Vagina (tissue), 2 donors: ENCODE measurements around the gene KAT2B.

ENCODE experiments used
- CTCF ChIP-seq, 3 experiments: fragments of 450-650 bp in 2 of 3; fragments of 200-600 bp in 1 of 3; sonication (generic) in 1 of 3; IDR thresholded peaks; one replicate each; pipeline ENCODE4 v1.5.1; 2017 to 2019; ENCODE audit warnings: antibody characterized with exemption in 3 of 3, mild to moderate bottlenecking in 2 of 3, moderate library complexity in 2 of 3
- POLR2A ChIP-seq, 2 donors: fragments of 450-650 bp; IDR thresholded peaks; one replicate each; pipeline ENCODE4 v1.6.1; 2017; ENCODE audit warnings: antibody characterized with exemption in 2 of 2, mild to moderate bottlenecking in 2 of 2, moderate library complexity in 2 of 2
- POLR2AphosphoS5 ChIP-seq, 2 donors: sonication (generic); formaldehyde crosslinking; IDR thresholded peaks; one replicate each; pipeline ENCODE4 v1.9.0; 2017; ENCODE audit warnings: antibody characterized with exemption in 2 of 2, mild to moderate bottlenecking in 2 of 2, low read depth in 1 of 2; ENCODE audit not compliant: insufficient read depth in 1 of 2

GRCh38 chr3:20096135-20096685 lies 56.0 kb downstream of the KAT2B start:
- TF ChIP-seq CTCF (IDR thresholded peaks at IDR 0.05) (no peak), POLR2A (IDR thresholded peaks at IDR 0.05) (no peak), POLR2AphosphoS5 (IDR thresholded peaks at IDR 0.05; ENCODE audit: insufficient read depth in 1 of 2, low read depth in 1 of 2) (no peak)
